ENCODE results near the gene CDKN1C.

DNA sequence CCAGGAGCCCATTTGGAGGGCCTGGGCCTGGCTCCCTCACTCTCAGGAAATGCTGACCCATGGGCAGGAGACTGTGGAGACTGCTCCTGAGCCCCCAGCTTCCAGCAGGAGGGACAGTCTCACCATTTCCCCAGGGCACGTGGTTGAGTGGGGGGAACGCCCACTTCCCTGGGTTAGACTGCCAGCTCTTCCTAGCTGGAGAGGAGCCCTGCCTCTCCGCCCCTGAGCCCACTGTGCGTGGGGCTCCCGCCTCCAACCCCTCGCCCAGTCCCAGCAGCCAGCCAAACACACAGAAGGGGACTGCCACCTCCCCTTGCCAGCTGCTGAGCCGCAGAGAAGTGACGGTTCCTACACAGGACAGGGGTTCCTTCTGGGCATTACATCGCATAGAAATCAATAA, 37.1 kb downstream of the CDKN1C start:
- TF ChIP-seq, protein P1, sequence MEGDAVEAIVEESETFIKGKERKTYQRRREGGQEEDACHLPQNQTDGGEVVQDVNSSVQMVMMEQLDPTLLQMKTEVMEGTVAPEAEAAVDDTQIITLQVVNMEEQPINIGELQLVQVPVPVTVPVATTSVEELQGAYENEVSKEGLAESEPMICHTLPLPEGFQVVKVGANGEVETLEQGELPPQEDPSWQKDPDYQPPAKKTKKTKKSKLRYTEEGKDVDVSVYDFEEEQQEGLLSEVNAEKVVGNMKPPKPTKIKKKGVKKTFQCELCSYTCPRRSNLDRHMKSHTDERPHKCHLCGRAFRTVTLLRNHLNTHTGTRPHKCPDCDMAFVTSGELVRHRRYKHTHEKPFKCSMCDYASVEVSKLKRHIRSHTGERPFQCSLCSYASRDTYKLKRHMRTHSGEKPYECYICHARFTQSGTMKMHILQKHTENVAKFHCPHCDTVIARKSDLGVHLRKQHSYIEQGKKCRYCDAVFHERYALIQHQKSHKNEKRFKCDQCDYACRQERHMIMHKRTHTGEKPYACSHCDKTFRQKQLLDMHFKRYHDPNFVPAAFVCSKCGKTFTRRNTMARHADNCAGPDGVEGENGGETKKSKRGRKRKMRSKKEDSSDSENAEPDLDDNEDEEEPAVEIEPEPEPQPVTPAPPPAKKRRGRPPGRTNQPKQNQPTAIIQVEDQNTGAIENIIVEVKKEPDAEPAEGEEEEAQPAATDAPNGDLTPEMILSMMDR (IDR thresholded peaks at IDR 0.05) = no peak
- TF ChIP-seq EZH2phosphoT487 (IDR thresholded peaks at IDR 0.05) = no peak

Data from neural progenitor cell (in vitro differentiated cells).